ENCODE measurements around the gene ZNG1C.
"Not testable (repeated sequence)": the region's sequence is repeated elsewhere in the genome, so short reads cannot be mapped to it uniquely, and the experiment has no call there.

- TF ChIP-seq CTCF (conservative IDR thresholded peaks at IDR 0.05); ZFX (IDR thresholded peaks at IDR 0.05): not testable (repeated sequence)
Measured at GRCh38 chr9:68343242-68343641, 101.5 kb downstream of the ZNG1C start.
